ENCODE data around the gene CCDC85A. TPM values are rescaled to one million over a fixed set of nuclear protein-coding genes. Genes with fewer than 3 reads are reported as not detected.

Gene CCDC85A
- total RNA-seq, 2 experiments from 2014 or later, result not detected

DNA sequence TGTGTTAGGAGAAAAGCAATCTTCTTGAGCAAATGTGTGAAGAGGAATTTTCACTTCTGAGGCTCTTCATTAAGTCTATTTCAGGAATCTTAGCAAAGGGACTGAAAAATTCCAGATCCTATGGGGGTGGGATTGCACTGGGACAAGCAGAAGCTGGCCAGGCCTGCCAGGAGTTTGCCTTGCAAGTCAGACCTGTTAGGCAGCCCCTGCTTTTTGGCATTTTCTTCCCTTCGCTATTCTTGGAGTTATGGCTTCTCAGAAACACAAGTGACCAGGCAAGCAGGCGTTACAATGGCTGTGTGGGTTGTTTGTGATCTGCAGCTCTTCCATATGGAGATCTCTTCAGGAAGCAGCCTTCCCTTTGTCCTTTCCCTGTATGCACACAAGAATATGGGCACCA is 8.0 kb upstream of the CCDC85A start:
- CTCF ChIA-PET, result no interaction called here
- no peak for ATAC-seq
- no peaks in the 10 kb centered on the region for H3K36me3 Mint-ChIP-seq (ENCODE audit: low read depth)

DNA sequence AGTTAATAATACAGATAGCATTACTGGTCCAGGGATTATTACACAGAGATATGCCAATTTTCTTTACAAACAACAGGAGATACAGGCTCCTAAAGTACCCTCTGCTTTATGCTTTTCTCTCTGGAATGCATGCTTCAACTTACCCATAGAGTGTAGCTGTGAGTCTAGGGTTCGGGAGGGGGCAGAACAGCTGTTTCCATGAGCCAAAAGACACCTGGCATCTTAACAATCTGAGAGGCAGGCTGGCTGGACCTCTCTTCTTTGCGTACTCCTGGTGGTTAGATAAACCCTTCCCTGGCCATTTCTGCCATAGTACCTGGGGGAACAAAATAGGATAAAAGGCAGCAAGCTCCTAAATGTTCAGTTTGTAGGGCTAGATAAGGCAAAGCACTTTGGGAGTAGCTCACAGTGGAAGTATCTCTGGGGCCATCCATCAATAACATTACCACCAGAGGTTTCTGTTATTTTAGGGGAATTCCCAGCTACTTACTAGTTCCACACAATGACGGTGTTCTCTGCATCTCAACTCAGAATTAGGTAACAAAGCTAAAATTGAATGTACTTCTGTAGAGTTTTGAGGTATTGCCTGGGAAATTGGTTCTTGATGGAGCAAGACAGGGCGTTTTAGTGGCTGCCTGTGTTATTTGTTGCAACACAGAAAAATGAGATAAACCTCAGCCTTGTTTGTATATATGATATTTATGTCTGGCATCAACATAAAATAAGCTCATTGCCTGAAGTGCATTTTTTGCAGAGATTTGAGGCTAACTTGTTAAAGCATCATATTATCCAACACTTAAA is 6.2 kb upstream of the CCDC85A start:
- ChIA-PET POLR2A (no interaction called here), CTCF (no interaction called here)
- Mint-ChIP-seq H3K27me3 (ENCODE audit: low read depth) (peaks cover 6% of the 10 kb centered on the region), H3K4me3 (no peak overlapping the region), H3K9me3 (ENCODE audit: insufficient read depth) (no peaks in the 10 kb centered on the region), H3K4me1 (ENCODE audit: low read depth) (no peaks in the 10 kb centered on the region), H3K36me3 (ENCODE audit: low read depth) (no peaks in the 10 kb centered on the region), H3K27ac (no peak overlapping the region)
- no peak for ATAC-seq
- no peak for DNase-seq

More for the DNA sequence above, 8.0 kb upstream of the CCDC85A start:
- DNase-seq, result no peak
- H3K27ac Mint-ChIP-seq, result no peak overlapping the region
- no peaks in the 10 kb centered on the region for H3K27me3 Mint-ChIP-seq (ENCODE audit: low read depth)
- POLR2A ChIA-PET, result no interaction called here
- no peaks in the 10 kb centered on the region for H3K9me3 Mint-ChIP-seq (ENCODE audit: insufficient read depth)
- no peaks in the 10 kb centered on the region for H3K4me1 Mint-ChIP-seq (ENCODE audit: low read depth)
- no peak overlapping the region for H3K4me3 Mint-ChIP-seq

DNA sequence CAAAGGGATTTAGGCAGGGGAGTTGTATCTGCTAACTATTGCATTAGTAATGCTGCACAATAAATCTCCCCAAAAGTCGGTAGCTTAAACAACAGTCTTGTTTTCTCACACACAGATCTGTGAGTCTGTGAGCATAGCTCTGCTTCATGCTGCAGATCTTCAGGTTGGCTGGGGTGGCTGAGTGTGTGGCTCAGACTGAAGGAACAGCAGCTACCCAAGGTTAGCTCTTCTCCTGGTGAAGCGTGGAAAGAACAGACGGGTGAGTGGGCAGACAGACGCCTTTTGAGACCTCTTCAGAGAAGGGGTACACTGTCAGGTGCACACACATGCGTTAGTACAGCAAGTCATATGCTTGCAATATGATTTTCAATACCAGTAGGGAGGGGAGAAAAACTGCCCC is 3.9 kb upstream of the CCDC85A start:
- DNase-seq (no peak), ATAC-seq (no peak)
- Mint-ChIP-seq H3K27ac (no peak overlapping the region), H3K4me3 (no peak overlapping the region), H3K27me3 (ENCODE audit: low read depth) (peaks cover 12% of the 10 kb centered on the region), H3K9me3 (ENCODE audit: insufficient read depth) (no peaks in the 10 kb centered on the region), H3K4me1 (ENCODE audit: low read depth) (peaks cover under 1% of the 10 kb centered on the region), H3K36me3 (ENCODE audit: low read depth) (no peaks in the 10 kb centered on the region)
- ChIA-PET CTCF (no interaction called here), POLR2A (no interaction called here)

DNA sequence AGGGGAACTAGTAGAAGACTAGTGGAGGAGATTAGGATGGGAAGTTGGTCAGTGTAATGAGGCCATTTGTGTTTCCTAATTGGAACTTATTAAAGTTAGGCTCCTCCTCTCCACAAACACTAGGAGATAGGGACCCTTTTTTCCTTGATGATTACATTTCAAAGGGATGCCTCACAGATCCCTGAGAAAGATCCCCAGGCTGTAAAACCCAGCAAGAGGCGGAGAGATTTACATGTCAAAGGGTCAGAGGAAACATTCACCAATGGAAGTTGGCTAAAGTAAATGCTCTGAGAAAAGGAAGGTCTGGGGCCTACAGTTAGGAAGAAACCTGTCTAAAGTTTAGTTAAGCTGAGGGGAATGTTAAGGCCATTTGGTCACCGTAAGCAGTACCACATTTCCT is 1.4 kb upstream of the CCDC85A start:
- CTCF ChIA-PET, result interaction anchor here (1.2 kb wide), 1 partner anchor 317 kb away, joined by 3 read pairs; no protein-coding TSS in a partner anchor
- H3K27me3 Mint-ChIP-seq (ENCODE audit: low read depth), result peaks cover 36% of the 10 kb centered on the region

DNA sequence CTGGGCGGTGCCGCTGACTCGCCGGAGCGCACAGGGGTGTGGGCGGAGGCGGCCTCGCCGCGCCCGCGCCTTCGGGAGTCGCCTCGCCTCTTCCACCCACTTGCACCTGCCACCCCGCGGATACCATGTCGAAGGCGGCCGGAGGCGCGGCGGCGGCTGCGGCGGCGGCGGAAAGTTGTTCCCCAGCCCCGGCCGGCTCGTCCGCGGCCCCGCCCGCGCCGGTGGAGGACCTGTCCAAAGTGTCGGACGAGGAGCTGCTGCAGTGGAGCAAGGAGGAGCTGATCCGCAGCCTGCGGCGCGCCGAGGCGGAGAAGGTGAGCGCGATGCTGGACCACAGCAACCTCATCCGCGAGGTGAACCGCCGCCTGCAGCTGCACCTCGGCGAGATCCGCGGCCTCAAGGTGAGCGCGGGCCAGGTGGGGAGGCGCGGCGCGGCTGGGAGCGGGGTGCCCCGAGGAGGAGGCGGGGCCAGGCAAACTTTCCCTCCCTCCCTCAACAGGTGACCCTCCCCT is 766 bp downstream of the CCDC85A start:
- peaks cover 3% of the 10 kb centered on the region for H3K4me1 Mint-ChIP-seq (ENCODE audit: low read depth)
- ChIA-PET POLR2A (no interaction called here), CTCF (interaction anchor here (1.2 to 1.6 kb wide), 2 partner anchors 32 to 566 kb away, joined by 3 to 13 read pairs; no protein-coding TSS in a partner anchor)
- H3K27ac Mint-ChIP-seq, result no peak overlapping the region
- no peak for DNase-seq
- no peaks in the 10 kb centered on the region for H3K9me3 Mint-ChIP-seq (ENCODE audit: insufficient read depth)
- no peak overlapping the region for H3K4me3 Mint-ChIP-seq
- ATAC-seq, result peak; percentile 14
- H3K27me3 Mint-ChIP-seq (ENCODE audit: low read depth), result peaks cover 38% of the 10 kb centered on the region
- no peaks in the 10 kb centered on the region for H3K36me3 Mint-ChIP-seq (ENCODE audit: low read depth)

More for the DNA sequence above, 1.4 kb upstream of the CCDC85A start:
- Mint-ChIP-seq H3K27ac (no peak overlapping the region), H3K4me3 (no peak overlapping the region), H3K36me3 (ENCODE audit: low read depth) (no peaks in the 10 kb centered on the region), H3K9me3 (ENCODE audit: insufficient read depth) (no peaks in the 10 kb centered on the region), H3K4me1 (ENCODE audit: low read depth) (peaks cover 3% of the 10 kb centered on the region)
- no peak for ATAC-seq
- POLR2A ChIA-PET, result no interaction called here
- DNase-seq, result no peak

DNA sequence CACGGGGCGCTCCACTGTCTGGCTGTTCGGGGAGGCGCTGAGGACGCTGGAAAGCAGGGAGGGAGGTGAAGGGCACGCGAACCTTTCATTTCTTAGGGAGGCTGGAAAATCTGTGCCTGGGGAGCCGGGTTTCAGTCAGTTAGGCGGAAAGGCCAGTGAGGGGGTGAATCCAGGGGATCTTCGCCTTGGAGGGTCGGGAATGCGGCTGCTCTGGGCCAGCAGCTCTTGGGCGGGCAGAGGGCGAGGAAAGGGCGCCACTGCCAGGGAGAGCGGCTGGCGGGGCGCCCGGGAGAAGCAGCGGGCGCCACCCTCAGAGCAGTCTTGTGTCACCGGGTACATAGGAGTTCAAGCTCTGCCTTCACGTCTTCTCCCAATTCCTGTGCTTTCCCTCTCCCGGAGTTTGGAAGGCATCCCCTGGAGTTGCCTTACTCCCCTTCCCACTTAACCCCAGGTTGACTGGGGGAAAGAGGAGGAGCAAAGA is 1.4 kb downstream of the CCDC85A start:
- no peaks in the 10 kb centered on the region for H3K9me3 Mint-ChIP-seq (ENCODE audit: insufficient read depth)
- no peaks in the 10 kb centered on the region for H3K36me3 Mint-ChIP-seq (ENCODE audit: low read depth)
- no peak for ATAC-seq
- DNase-seq, result no peak
- H3K4me1 Mint-ChIP-seq (ENCODE audit: low read depth), result peaks cover 3% of the 10 kb centered on the region
- H3K27me3 Mint-ChIP-seq (ENCODE audit: low read depth), result peaks cover 38% of the 10 kb centered on the region
- H3K27ac Mint-ChIP-seq, result no peak overlapping the region
- CTCF ChIA-PET, result no interaction called here
- POLR2A ChIA-PET, result no interaction called here
- H3K4me3 Mint-ChIP-seq, result peak overlapping the region; percentile 7

DNA sequence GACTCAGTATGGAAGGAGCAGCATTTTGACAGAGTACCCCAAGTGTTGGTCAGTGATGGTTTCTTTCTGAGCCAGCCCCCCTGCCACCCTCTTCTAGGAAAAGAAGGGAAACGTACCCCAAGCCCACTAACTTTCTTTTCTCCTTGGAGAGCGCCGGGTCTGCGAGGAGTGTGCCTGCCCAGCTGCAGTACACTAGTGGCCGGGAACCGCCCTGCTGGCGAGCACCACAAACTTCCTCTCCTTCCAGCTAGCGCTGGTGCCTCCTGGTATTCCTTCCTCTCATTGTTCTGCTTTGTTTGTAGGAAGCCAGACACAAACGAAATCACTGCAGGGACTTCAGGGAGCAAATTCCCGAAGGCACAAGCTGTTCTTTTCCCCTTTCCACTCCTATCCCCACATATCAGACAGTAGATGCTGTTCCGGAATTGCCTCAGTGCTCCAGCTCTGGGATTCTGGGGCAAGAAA is 1.8 kb downstream of the CCDC85A start:
- peaks cover 38% of the 10 kb centered on the region for H3K27me3 Mint-ChIP-seq (ENCODE audit: low read depth)
- no peak overlapping the region for H3K4me3 Mint-ChIP-seq
- H3K36me3 Mint-ChIP-seq (ENCODE audit: low read depth), result no peaks in the 10 kb centered on the region
- no peak for DNase-seq
- no peak for ATAC-seq
- ChIA-PET CTCF (no interaction called here), POLR2A (no interaction called here)
- peaks cover 3% of the 10 kb centered on the region for H3K4me1 Mint-ChIP-seq (ENCODE audit: low read depth)
- H3K9me3 Mint-ChIP-seq (ENCODE audit: insufficient read depth), result no peaks in the 10 kb centered on the region
- no peak overlapping the region for H3K27ac Mint-ChIP-seq

DNA sequence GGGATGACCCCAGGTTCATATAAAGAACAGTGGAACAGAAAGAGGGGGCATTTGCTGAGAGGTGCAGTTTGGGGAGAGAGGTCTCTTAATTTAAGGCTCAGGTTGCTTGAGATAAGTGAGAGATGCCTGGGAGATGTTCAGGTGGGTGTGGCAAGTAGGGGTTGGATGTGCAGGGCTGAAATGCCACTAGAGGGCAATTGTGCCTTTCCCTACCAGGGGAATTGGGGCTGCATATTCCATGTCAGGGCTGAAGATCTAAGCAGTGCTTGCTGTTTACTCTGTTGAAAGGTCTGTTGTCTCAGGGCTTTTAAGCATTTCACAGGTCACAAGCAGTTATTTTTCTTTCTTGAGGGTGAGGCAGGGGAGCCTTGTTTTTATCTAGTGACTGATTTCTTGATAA is 7.8 kb downstream of the CCDC85A start:
- Mint-ChIP-seq H3K9me3 (ENCODE audit: insufficient read depth) (no peaks in the 10 kb centered on the region), H3K4me1 (ENCODE audit: low read depth) (no peaks in the 10 kb centered on the region), H3K36me3 (ENCODE audit: low read depth) (no peaks in the 10 kb centered on the region), H3K4me3 (no peak overlapping the region), H3K27ac (no peak overlapping the region), H3K27me3 (ENCODE audit: low read depth) (peaks cover 9% of the 10 kb centered on the region)
- POLR2A ChIA-PET, result no interaction called here
- CTCF ChIA-PET, result no interaction called here
- ATAC-seq, result no peak
- no peak for DNase-seq

DNA sequence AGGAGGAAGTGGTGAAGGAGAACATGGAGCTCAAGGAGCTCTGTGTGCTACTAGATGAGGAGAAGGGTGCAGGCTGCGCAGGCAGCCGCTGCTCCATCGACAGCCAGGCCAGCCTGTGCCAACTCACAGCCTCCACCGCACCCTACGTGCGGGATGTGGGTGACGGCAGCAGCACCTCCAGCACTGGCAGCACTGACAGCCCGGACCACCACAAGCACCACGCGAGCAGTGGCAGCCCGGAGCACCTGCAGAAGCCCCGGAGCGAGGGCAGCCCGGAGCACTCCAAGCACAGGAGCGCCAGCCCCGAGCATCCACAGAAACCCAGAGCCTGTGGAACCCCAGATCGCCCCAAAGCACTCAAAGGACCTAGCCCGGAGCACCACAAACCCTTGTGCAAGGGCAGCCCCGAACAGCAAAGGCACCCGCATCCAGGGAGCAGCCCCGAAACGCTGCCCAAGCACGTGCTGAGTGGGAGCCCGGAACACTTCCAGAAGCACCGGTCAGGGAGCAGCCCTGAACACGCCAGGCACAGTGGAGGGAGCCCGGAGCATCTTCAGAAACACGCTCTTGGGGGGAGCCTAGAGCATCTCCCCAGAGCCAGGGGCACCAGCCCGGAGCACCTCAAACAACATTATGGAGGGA is 9.0 kb downstream of the CCDC85A start:
- H3K27ac Mint-ChIP-seq, result no peak overlapping the region
- ChIA-PET POLR2A (no interaction called here), CTCF (no interaction called here)
- no peaks in the 10 kb centered on the region for H3K4me1 Mint-ChIP-seq (ENCODE audit: low read depth)
- H3K4me3 Mint-ChIP-seq, result no peak overlapping the region
- DNase-seq (no peak), ATAC-seq (no peak)
- no peaks in the 10 kb centered on the region for H3K36me3 Mint-ChIP-seq (ENCODE audit: low read depth)
- no peaks in the 10 kb centered on the region for H3K27me3 Mint-ChIP-seq (ENCODE audit: low read depth)
- no peaks in the 10 kb centered on the region for H3K9me3 Mint-ChIP-seq (ENCODE audit: insufficient read depth)

DNA sequence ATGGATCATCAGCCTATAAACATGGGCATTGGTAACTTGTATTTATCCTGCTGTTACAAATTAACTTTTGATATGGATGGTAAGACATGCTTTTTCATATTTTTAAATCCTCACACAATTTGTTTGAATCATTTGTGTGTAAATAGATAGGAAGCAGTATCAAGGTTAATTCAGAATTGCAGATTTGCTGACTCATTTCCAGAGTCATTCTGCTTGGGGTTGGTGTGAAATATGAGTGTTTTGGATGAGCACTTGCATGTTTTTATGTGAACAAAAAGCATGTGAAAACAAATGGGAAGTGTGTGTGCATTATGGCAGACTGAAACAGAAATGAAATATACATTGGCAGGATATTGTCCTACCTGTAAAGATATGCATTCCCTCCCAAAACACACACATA is 11.8 kb downstream of the CCDC85A start:
- Mint-ChIP-seq H3K27me3 (ENCODE audit: low read depth) (no peaks in the 10 kb centered on the region), H3K4me1 (ENCODE audit: low read depth) (no peaks in the 10 kb centered on the region), H3K4me3 (no peak overlapping the region), H3K9me3 (ENCODE audit: insufficient read depth) (no peaks in the 10 kb centered on the region), H3K36me3 (ENCODE audit: low read depth) (no peaks in the 10 kb centered on the region), H3K27ac (no peak overlapping the region)
- CTCF ChIA-PET, result no interaction called here
- DNase-seq, result no peak
- POLR2A ChIA-PET, result no interaction called here
- ATAC-seq, result no peak

DNA sequence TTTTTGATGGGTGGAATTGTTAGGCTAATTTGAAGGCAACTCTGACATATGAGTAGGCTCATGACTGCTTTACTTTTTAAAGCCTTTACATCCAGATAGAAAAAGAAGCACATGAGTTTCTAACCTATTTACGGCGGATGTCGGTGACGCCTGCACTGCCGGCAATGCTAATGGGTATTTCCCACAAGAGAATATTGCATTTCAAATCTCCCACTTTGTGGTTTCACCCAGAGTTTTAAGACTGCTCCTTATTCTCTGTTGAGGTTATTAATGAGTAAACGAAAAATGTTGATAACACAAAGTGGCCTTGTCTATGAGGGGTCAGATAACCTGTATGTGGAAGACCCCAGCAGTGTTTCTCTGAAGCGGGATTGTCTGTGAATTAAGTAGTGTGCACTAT is 14.0 kb downstream of the CCDC85A start:
- H3K4me1 Mint-ChIP-seq (ENCODE audit: low read depth), result no peaks in the 10 kb centered on the region

DNA sequence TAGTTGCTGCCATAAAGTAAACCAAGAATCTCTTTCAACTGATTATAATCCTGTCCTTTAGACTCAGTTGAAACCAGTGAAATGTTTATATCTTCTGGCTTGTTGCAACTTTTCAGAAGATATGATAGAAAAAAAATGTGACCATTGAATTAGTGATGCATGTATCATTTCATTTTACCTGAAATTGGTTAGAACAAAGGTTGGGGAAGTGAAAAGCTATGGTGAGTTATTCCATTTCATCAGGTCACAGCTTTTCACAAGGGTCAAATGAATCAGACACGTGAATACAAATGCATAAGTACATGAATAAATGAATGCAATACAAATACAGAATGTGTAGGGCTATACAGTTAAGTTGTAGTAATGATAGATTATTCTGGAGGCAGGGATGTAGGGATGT is 15.1 kb downstream of the CCDC85A start:
- CTCF ChIA-PET, result interaction anchor here (1.4 kb wide), 1 partner anchor 15 kb away, joined by 6 read pairs; the partner anchor contains the start of gene CCDC85A
- no peaks in the 10 kb centered on the region for H3K27me3 Mint-ChIP-seq (ENCODE audit: low read depth)

More for the DNA sequence above, 14.0 kb downstream of the CCDC85A start:
- H3K27ac Mint-ChIP-seq, result no peak overlapping the region
- POLR2A ChIA-PET, result no interaction called here
- ATAC-seq, result no peak
- no peaks in the 10 kb centered on the region for H3K9me3 Mint-ChIP-seq (ENCODE audit: insufficient read depth)
- DNase-seq, result no peak
- no peaks in the 10 kb centered on the region for H3K36me3 Mint-ChIP-seq (ENCODE audit: low read depth)
- H3K27me3 Mint-ChIP-seq (ENCODE audit: low read depth), result no peaks in the 10 kb centered on the region
- CTCF ChIA-PET, result no interaction called here
- H3K4me3 Mint-ChIP-seq, result no peak overlapping the region

More for the DNA sequence above, 15.1 kb downstream of the CCDC85A start:
- no peak overlapping the region for H3K27ac Mint-ChIP-seq
- DNase-seq (no peak), ATAC-seq (no peak)
- no peak overlapping the region for H3K4me3 Mint-ChIP-seq
- H3K4me1 Mint-ChIP-seq (ENCODE audit: low read depth), result no peaks in the 10 kb centered on the region
- POLR2A ChIA-PET, result no interaction called here
- no peaks in the 10 kb centered on the region for H3K9me3 Mint-ChIP-seq (ENCODE audit: insufficient read depth)
- no peaks in the 10 kb centered on the region for H3K36me3 Mint-ChIP-seq (ENCODE audit: low read depth)
